K562 (cell line): ENCODE data around the gene ABCA4. TPM values are rescaled to one million over a fixed set of nuclear protein-coding genes. Genes with fewer than 3 reads are reported as not detected.
A peak's percentile ranks its signal among the peaks of the same experiment; 100 is the strongest.

Source experiments
- CREB3L1 ChIP-seq: fragments of 450-650 bp; IDR thresholded peaks from 2 replicates; pipeline ENCODE4 v1.6.1; 2014; ENCODE audit warnings: low read depth, mild to moderate bottlenecking, moderate library complexity, borderline replicate concordance
- MBD1 ChIP-seq: fragments of 250-450 bp; sonication (Bioruptor Pico); IDR thresholded peaks from 2 replicates; pipeline ENCODE4 v1.8.0; 2022; ENCODE audit warnings: inconsistent platforms
- PPARD ChIP-seq: fragments of 250-450 bp; sonication (Bioruptor Pico); IDR thresholded peaks from 2 replicates; pipeline ENCODE4 v1.8.0; 2022; ENCODE audit warnings: inconsistent platforms, mild to moderate bottlenecking, moderate library complexity
- PRMT5 ChIP-seq: sonication (generic); formaldehyde crosslinking; IDR thresholded peaks from 2 replicates; pipeline ENCODE4 v1.5.0; 2020; ENCODE audit warnings: missing genetic modification reagents
- SIRT6 ChIP-seq: IDR thresholded peaks from one replicate; pipeline ENCODE4 v1.6.1; 2012; ENCODE audit warnings: low read depth, mild to moderate bottlenecking, control low read depth, inconsistent platforms, low read length, moderate library complexity
- polyA plus RNA-seq, 8 experiments: library from polyadenylated mRNA; depleted of rRNA in 4 of 8; stranded (reverse) in 5 of 8; unstranded in 3 of 8; fragments of >200 nt; fragmentation: Nextera tagmentation in 2 of 8; fragmentation: Illumina TruSeq in 1 of 8; extraction: Ambion mirVana in 2 of 8; extraction: Trizol in 1 of 8; gene quantifications; 2 replicates each; pipeline versions ENCODE4 v1.2.1 to v1.2.3, GENCODE V29; 2011 to 2014; ENCODE audit warnings: inconsistent platforms in 1 of 8, missing spikeins in 1 of 8
- total RNA-seq, 7 experiments: library from RNA; depleted of rRNA in 6 of 7; stranded (reverse); fragments of >200 nt in 6 of 7; fragmentation: Illumina TruSeq in 2 of 7; extraction: Trizol in 2 of 7; gene quantifications; 2 replicates each; pipeline versions ENCODE4 v1.2.1 to v1.2.3, GENCODE V29; 2011 to 2021; ENCODE audit warnings: low replicate concordance in 1 of 7
- TF ChIP-seq, protein P1 (sequence below): IDR thresholded peaks from 2 replicates; pipeline ENCODE4 v1.6.1; 2011; ENCODE audit warnings: borderline replicate concordance, low read depth, mild to moderate bottlenecking, moderate library complexity, low read length; ENCODE audit not compliant: insufficient read depth, poor library complexity, severe bottlenecking
- TF ChIP-seq, protein P2 (sequence below), 3 experiments: IDR thresholded peaks in 2 of 3; conservative IDR thresholded peaks in 1 of 3; 2 replicates each; pipeline ENCODE4 v1.5.1; 2011 to 2012; ENCODE audit warnings: low read length in 3 of 3, mild to moderate bottlenecking in 3 of 3, control low read depth in 2 of 3, improper control_type of control experiment in 1 of 3, inconsistent platforms in 1 of 3, low read depth in 1 of 3, mixed read lengths in 1 of 3, moderate library complexity in 1 of 3; ENCODE audit not compliant: insufficient read depth in 2 of 3
- TF ChIP-seq, protein P3 (sequence below), 2 experiments: fragments of 450-650 bp; formaldehyde crosslinking in 1 of 2; IDR thresholded peaks; 2 replicates each; pipeline versions ENCODE4 v1.4.0 to v1.6.1; 2014 to 2020; ENCODE audit warnings: mild to moderate bottlenecking in 2 of 2, borderline replicate concordance in 1 of 2, low read depth in 1 of 2

ABCA4 gene
- total and polyA plus RNA-seq, 9 of the 15 experiments (the other 6 are each of a cell fraction or from before 2014, with no cell fraction given): 0.01 to 0.04 TPM; not detected in 7

DNA sequence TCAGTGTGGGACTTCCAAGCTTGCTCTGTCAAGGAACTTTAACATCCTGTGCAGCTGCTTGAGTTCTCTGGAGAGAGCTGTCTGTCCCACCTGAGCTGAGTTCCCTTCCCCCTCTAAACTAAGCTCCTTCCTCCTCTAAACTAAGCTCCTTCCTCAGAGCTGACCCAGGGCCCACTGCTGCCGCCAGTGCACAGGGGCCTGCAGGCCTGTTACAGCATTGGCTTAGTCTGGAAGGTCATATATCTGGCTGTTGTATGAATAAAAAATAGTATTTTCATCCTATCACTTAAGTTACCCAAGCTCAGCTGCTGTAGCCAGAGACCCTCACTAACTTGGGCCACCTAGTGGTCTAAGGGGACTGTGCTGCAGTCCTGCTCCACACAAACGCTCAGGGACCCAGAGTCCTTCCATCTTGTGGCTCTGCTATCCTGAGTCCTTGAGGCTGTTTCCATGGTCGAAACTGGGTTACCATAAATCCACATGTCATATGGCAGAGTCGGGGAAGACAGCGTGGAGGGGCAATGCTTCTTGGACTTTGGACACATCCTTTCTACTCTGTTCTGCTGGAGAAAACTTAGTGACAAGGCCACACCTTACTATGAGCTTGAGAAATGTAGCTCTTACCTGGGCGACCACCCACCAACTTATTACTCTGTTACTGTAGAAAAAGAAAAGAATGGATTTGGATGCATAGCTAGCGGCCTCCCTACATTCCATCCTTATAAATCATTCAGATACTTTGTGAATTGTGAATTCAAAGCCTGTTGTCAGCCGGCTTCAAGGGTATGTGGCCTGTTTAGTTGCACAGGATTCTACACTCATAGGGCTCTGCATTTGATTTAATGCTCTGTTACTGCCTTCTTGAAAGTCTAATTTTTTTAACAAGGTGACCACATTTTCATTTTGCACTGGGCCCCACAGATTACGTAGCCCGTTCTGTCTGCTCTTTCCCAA is 140.4 kb downstream of the ABCA4 start (continued):
- TF ChIP-seq, protein P1, sequence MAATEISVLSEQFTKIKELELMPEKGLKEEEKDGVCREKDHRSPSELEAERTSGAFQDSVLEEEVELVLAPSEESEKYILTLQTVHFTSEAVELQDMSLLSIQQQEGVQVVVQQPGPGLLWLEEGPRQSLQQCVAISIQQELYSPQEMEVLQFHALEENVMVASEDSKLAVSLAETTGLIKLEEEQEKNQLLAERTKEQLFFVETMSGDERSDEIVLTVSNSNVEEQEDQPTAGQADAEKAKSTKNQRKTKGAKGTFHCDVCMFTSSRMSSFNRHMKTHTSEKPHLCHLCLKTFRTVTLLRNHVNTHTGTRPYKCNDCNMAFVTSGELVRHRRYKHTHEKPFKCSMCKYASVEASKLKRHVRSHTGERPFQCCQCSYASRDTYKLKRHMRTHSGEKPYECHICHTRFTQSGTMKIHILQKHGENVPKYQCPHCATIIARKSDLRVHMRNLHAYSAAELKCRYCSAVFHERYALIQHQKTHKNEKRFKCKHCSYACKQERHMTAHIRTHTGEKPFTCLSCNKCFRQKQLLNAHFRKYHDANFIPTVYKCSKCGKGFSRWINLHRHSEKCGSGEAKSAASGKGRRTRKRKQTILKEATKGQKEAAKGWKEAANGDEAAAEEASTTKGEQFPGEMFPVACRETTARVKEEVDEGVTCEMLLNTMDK: peak; percentile 4
- TF ChIP-seq, protein P2, sequence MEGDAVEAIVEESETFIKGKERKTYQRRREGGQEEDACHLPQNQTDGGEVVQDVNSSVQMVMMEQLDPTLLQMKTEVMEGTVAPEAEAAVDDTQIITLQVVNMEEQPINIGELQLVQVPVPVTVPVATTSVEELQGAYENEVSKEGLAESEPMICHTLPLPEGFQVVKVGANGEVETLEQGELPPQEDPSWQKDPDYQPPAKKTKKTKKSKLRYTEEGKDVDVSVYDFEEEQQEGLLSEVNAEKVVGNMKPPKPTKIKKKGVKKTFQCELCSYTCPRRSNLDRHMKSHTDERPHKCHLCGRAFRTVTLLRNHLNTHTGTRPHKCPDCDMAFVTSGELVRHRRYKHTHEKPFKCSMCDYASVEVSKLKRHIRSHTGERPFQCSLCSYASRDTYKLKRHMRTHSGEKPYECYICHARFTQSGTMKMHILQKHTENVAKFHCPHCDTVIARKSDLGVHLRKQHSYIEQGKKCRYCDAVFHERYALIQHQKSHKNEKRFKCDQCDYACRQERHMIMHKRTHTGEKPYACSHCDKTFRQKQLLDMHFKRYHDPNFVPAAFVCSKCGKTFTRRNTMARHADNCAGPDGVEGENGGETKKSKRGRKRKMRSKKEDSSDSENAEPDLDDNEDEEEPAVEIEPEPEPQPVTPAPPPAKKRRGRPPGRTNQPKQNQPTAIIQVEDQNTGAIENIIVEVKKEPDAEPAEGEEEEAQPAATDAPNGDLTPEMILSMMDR (IDR thresholded peaks at IDR 0.05 in 2 of 3, conservative IDR thresholded peaks at IDR 0.05 in 1 of 3; ENCODE audit: insufficient read depth in 2 of 3, low read depth in 1 of 3, low read length in 3 of 3): peak; percentile 40 to 56 (median 45)
- TF ChIP-seq CREB3L1 (no peak), PRMT5 (CRISPR knock-in tag) (no peak), MBD1 (CRISPR knock-in tag) (no peak), PPARD (CRISPR knock-in tag) (no peak), SIRT6 (no peak)
- TF ChIP-seq, protein P3, sequence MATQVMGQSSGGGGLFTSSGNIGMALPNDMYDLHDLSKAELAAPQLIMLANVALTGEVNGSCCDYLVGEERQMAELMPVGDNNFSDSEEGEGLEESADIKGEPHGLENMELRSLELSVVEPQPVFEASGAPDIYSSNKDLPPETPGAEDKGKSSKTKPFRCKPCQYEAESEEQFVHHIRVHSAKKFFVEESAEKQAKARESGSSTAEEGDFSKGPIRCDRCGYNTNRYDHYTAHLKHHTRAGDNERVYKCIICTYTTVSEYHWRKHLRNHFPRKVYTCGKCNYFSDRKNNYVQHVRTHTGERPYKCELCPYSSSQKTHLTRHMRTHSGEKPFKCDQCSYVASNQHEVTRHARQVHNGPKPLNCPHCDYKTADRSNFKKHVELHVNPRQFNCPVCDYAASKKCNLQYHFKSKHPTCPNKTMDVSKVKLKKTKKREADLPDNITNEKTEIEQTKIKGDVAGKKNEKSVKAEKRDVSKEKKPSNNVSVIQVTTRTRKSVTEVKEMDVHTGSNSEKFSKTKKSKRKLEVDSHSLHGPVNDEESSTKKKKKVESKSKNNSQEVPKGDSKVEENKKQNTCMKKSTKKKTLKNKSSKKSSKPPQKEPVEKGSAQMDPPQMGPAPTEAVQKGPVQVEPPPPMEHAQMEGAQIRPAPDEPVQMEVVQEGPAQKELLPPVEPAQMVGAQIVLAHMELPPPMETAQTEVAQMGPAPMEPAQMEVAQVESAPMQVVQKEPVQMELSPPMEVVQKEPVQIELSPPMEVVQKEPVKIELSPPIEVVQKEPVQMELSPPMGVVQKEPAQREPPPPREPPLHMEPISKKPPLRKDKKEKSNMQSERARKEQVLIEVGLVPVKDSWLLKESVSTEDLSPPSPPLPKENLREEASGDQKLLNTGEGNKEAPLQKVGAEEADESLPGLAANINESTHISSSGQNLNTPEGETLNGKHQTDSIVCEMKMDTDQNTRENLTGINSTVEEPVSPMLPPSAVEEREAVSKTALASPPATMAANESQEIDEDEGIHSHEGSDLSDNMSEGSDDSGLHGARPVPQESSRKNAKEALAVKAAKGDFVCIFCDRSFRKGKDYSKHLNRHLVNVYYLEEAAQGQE (IDR thresholded peaks at IDR 0.05; ENCODE audit: borderline replicate concordance): peak; percentile 5; the same call in 1 of the 2 replicates
- TF ChIP-seq, protein P3 (CRISPR knock-in tag; IDR thresholded peaks at IDR 0.05; ENCODE audit: low read depth): no peak
